GM10266 (cell line): ENCODE measurements around the gene RELCH.

Experiments
- DNase-seq: peaks from one replicate; pipeline ENCODE4 v3.0.0; 2012; ENCODE audit errors: extremely low spot score
- TF ChIP-seq, protein P1 (sequence below): IDR thresholded peaks from 2 replicates; pipeline ENCODE4 v1.5.1; 2012; ENCODE audit warnings: mild to moderate bottlenecking, low read depth; ENCODE audit not compliant: control insufficient read depth, insufficient read depth; ENCODE audit errors: missing control alignments

The RELCH gene

GRCh38 chr18:62339106-62339988 is 152.3 kb downstream of the RELCH start:
- DNase-seq = no peak
- TF ChIP-seq, protein P1, sequence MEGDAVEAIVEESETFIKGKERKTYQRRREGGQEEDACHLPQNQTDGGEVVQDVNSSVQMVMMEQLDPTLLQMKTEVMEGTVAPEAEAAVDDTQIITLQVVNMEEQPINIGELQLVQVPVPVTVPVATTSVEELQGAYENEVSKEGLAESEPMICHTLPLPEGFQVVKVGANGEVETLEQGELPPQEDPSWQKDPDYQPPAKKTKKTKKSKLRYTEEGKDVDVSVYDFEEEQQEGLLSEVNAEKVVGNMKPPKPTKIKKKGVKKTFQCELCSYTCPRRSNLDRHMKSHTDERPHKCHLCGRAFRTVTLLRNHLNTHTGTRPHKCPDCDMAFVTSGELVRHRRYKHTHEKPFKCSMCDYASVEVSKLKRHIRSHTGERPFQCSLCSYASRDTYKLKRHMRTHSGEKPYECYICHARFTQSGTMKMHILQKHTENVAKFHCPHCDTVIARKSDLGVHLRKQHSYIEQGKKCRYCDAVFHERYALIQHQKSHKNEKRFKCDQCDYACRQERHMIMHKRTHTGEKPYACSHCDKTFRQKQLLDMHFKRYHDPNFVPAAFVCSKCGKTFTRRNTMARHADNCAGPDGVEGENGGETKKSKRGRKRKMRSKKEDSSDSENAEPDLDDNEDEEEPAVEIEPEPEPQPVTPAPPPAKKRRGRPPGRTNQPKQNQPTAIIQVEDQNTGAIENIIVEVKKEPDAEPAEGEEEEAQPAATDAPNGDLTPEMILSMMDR = no peak

DNA sequence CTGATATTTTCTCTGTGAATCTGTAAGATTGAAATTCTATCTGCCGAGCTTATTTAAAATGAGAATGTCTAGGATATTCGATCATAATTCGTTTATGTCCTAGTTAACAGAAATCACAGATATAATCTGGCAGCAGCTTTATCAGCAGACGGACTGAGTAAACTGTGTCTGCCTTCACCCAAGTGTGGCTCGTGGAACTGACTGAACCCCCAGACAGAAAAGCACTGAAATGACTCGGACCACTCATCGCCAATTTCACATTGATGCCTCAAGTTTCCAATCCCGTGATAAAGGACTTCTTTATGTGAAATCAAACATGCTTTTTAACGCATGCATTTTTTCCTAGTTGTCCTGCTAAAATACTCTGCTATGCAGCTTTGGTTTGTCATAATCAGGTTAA is 153.9 kb downstream of the RELCH start:
- DNase-seq = no peak
- TF ChIP-seq, protein P1 = no peak

GRCh38 chr18:62341473-62341872 is 154.4 kb downstream of the RELCH start:
- DNase-seq = no peak
- TF ChIP-seq, protein P1 = no peak

DNA sequence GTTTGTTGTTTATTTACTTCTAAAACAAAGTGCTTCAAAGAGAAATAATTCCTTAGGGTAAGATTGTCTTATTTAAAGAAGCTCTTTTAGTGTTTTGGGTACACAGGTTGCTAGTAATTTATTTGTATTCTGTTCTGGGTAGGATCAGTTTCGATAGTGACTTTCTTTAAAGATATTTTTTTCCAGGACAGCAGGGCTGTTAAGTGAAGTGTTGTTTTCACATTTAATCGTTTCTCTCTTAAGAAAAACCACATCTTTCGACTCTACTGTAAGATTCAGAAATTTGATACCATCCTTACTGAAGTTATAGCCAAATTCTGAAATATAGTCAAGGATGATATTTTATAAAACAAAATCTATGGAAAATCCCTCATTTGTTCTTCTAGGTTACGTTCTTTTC is 155.8 kb downstream of the RELCH start:
- DNase-seq = no peak
- TF ChIP-seq, protein P1 = no peak

GRCh38 chr18:62343316-62343715 is 156.3 kb downstream of the RELCH start:
- no peak for DNase-seq
- TF ChIP-seq, protein P1 = no peak

GRCh38 chr18:62345909-62346308 is 158.9 kb downstream of the RELCH start:
- no peak for DNase-seq
- TF ChIP-seq, protein P1 = no peak
